HTERT RPE-1 (cell line): Measurements from ENCODE around the gene LRRC63.
"Not testable (repeated sequence)": the region's sequence is repeated elsewhere in the genome, so short reads cannot be mapped to it uniquely, and the experiment has no call there.

ENCODE experiments used
- in situ Hi-C: fragments of 300-500 bp; cut with MboI; formaldehyde crosslinking; loops from 4 replicates; pipeline ENCODE4 v1.14.3; 2020; ENCODE audit warnings: low sequenced_read_pairs

LRRC63 gene

DNA sequence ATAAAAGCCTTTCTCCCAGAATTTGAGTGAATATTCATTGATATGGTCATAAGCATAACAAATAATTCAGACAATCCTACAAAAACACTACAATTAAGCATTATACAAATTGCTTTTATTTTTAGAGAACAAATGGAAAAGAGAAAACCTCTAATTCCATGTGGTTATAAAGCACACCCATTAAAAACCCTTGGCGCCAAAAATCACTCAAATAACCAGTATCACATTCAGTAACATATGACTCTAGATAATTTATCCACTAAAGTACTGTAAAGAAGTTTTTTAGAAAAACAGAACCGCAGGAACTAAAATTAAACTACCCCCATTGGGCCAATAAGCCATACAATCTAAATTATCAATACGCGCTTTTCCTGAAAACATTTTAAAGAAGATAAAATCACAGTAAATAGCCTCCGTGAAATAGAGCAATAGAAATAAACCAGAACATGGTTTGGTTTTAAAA lies 30.3 kb upstream of the LRRC63 start:
- in situ Hi-C loops = no loop called here

GRCh38 chr13:46181840-46182490 lies 29.8 kb upstream of the LRRC63 start, which contains the start of gene LCP1:
Gene LCP1, minus strand, starts transcription at chr13:46182177. Its CDS starts 22,515 bp downstream, at chr13:46159662.
- in situ Hi-C loops = no loop called here

- in situ Hi-C loops = no loop called here
Observed at GRCh38 chr13:46182491-46182877, 29.2 kb upstream of the LRRC63 start.

DNA sequence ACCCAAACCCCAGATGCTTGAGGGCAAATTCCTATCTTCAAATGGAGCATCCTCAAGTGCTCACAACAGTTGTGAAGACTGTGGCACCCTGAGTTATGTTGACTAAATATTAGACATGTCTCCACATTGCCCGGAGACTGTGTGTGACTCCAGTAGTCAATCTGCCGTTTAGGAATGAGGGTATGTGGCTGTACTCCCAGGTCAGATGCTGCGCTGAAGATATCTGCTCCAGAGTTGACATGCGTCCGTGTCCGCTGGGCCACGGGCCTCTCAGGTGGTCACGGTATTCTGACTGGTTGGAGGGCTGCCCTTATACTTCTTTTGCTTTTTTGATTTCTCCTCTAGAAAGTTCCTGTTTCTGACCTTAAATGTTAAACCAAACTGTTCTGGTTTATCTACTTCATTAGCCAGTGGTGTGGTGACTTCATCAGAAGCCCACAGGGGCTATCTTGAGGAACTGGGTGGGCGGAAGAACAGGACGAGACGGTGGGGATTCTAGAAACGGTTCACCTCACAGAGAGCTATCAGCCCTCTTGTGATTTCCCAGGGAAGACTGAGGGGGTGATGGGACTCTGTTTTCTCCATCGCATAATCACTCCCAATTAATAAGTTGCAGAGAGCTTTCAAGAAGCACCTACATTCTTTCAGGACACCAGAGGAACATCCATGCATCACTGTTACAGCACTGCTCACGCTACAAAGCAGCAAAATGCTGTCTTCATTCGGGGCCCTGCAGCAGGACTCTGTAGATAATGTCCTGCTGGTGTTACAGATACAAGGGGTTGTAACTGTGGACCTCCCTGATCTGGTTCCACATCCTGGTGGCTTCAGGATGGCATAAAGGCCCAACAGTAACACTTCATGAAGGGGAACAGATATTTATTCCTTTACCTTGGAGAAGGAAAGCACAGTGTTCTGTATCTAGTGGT lies 28.4 kb upstream of the LRRC63 start:
- in situ Hi-C loops = no loop called here

- in situ Hi-C loops = no loop called here
Observed at GRCh38 chr13:46184277-46184699, 27.4 kb upstream of the LRRC63 start.

DNA sequence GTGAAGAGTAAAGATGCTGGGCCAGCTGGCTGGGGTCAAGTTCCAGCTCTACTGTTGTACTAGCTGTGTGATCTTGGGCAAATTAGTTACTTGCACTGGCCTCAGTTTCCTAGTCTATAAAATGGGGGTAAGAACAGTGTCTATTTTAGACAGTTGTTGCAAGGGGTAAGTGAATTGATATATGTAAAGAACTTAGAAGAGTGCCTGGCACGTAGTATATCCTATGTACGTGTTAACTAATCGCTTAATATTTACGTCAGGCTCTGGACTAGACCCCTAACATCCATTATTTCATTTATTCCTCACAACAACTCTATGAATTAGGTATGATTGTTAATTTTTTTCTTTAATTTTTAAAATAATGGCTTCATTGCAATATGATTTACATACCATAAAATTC lies 26.1 kb upstream of the LRRC63 start:
- in situ Hi-C loops = no loop called here

- in situ Hi-C loops = no loop called here
Observed at GRCh38 chr13:46192412-46192811, 19.3 kb upstream of the LRRC63 start.

GRCh38 chr13:46195016-46195415 lies 16.7 kb upstream of the LRRC63 start:
- in situ Hi-C loops = no loop called here

GRCh38 chr13:46197299-46198048 lies 14.3 kb upstream of the LRRC63 start:
- in situ Hi-C loops = no loop called here

DNA sequence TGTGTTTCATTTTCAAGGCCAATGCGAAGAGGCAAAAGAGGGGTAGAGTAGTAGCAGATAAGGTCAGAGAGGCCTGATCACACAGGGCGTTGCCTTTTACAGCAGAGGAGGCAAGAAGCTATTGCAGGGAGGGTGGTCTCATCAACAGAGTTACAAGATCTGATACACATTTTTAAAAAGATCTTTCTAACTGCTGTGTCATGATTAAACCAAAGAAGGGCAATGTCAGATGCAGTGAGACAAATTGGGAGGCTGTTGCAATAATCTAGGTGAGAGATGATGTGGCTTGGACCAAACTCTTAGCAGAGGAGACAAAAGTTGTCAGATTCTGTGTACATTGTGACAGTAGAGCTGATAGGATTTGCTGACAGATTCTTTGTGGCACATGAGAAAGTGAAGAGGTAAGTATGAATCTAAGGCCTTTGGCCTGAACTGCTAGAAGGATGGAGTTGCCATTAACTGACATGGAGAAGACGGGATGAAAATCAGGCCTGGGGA lies 13.0 kb upstream of the LRRC63 start:
- in situ Hi-C loops = no loop called here

GRCh38 chr13:46202188-46202795 lies 9.4 kb upstream of the LRRC63 start:
- in situ Hi-C loops = no loop called here

GRCh38 chr13:46202966-46203365 lies 8.8 kb upstream of the LRRC63 start:
- in situ Hi-C loops = no loop called here

DNA sequence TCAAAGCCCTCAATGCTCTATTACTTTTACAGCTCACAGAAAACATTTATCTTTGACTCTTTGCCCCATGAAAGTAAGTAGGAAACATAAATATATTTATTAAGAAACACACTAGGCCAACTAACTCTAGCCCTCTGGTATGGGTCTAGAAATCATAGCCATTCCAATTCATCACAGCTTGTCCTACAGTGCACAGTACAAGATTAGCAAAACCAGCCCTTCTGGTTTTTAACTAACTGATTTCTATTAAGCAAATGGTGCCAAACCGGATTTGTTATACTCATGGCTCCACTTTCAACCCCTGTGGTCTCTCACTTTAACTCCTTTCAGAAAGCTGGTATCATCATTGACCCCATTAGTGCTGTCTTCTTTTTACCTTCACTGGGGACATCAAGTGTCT lies 5.6 kb upstream of the LRRC63 start:
- in situ Hi-C loops = no loop called here

GRCh38 chr13:46207828-46208227 lies 3.9 kb upstream of the LRRC63 start:
- in situ Hi-C loops = no loop called here

GRCh38 chr13:46210362-46211083 lies 1.2 kb upstream of the LRRC63 start:
- in situ Hi-C loops = no loop called here

DNA sequence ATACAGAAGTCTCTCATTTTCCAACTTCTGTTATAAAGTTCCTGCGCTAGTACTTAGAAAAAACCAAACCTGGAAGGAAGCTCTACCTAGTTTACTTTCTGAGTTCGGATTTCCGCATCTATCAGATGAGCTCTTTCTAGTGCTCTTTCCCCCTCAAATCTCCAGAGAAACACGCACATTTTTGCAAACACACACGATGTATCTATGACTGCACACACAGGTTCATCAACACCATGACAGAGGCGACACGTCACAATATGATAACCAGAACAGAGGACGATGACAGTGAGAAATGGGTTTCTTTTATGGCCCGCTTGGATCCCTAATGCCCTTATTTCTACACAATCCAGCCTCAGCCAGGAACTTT lies 629 bp upstream of the LRRC63 start:
- in situ Hi-C loops = no loop called here

DNA sequence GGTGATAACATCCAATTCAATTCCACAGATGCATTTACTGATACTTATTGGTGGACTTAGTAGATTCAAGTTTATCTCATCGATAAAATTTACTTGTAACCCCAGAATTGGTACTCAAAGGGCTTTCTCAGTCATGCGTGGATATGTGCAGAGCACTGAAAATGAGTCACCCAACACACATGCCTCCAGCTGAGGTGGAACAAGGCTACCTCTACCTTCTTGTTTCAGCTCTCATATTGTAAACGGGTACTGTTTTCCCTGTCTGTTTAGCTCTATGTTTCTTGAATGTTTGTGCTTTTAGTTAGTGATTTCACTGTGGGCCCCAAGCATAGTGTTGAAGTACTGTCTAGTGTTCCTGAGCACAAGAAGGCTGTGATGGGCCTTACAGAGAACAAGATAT lies 1.5 kb downstream of the LRRC63 start:
- in situ Hi-C loops = no loop called here

GRCh38 chr13:46214741-46215140 lies 3.0 kb downstream of the LRRC63 start:
- in situ Hi-C loops = not testable (repeated sequence)

- in situ Hi-C loops = not testable (repeated sequence)
Observed at GRCh38 chr13:46220234-46220633, 8.5 kb downstream of the LRRC63 start.

DNA sequence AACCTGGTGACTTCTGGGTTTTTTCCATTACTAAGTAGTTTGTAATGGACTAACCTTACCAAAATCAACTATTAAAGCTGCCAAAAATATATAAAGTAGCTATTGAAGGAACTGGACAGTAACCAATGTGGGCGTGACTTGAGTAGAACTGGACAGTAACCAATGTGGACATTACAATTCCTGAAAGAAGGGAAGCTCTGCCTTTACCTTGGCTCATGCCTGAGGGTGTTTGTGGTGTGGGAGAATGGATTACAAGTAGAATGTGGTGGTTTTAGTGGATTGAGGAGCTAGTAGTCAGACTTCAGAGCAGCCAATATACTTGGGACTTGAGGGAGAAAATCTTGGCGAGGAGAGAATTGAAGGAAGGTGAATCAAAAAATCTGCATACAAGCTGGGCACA lies 17.5 kb downstream of the LRRC63 start:
- in situ Hi-C loops = no loop called here
